Epidermal melanocyte (primary cell): ENCODE data around the gene STC2.
"Not testable (repeated sequence)": the region's sequence is repeated elsewhere in the genome, so short reads cannot be mapped to it uniquely, and the experiment has no call there.

Source experiments
- DNase-seq: peaks from one replicate; pipeline ENCODE4 v3.0.0; 2011; ENCODE audit warnings: low spot score; ENCODE audit not compliant: insufficient read length

Gene STC2

GRCh38 chr5:173327948-173328843 lies at the start of gene STC2:
STC2 (minus strand) TSS chr5:173328414; CDS start chr5:173328193, 221 bp downstream.
- peak; percentile 53 for DNase-seq

- DNase-seq = no peak
Measured at GRCh38 chr5:173371400-173371799, 43.2 kb upstream of the STC2 start.

- DNase-seq = not testable (repeated sequence)
Measured at GRCh38 chr5:173363406-173363805, 35.2 kb upstream of the STC2 start.

GRCh38 chr5:173355561-173355960 lies 27.3 kb upstream of the STC2 start:
- no peak for DNase-seq

GRCh38 chr5:173354645-173355044 lies 26.4 kb upstream of the STC2 start:
- DNase-seq = no peak

GRCh38 chr5:173352366-173353349 lies 24.4 kb upstream of the STC2 start:
- DNase-seq = no peak

- DNase-seq = no peak
Measured at GRCh38 chr5:173342813-173343755, 14.9 kb upstream of the STC2 start.

GRCh38 chr5:173341961-173342430 lies 13.8 kb upstream of the STC2 start:
- DNase-seq = no peak

GRCh38 chr5:173340984-173341383 lies 12.8 kb upstream of the STC2 start:
- no peak for DNase-seq

- DNase-seq = no peak
Measured at GRCh38 chr5:173340451-173340850, 12.2 kb upstream of the STC2 start.

GRCh38 chr5:173339286-173339685 lies 11.1 kb upstream of the STC2 start:
- DNase-seq = no peak

GRCh38 chr5:173338380-173339015 lies 10.3 kb upstream of the STC2 start:
- DNase-seq = no peak

GRCh38 chr5:173334808-173335207 lies 6.6 kb upstream of the STC2 start:
- DNase-seq = no peak

- DNase-seq = no peak
Measured at GRCh38 chr5:173333925-173334661, 5.9 kb upstream of the STC2 start.

GRCh38 chr5:173331956-173332479 lies 3.8 kb upstream of the STC2 start:
- peak; percentile 80 for DNase-seq

GRCh38 chr5:173331287-173331686 lies 3.1 kb upstream of the STC2 start:
- no peak for DNase-seq

GRCh38 chr5:173330338-173331206 lies 2.4 kb upstream of the STC2 start:
- no peak for DNase-seq
